ENCODE data around the gene MDFI. TPM values are rescaled to one million over a fixed set of nuclear protein-coding genes. Genes with fewer than 3 reads are reported as not detected.

Gene MDFI
- total RNA-seq, 4 donors from 2014 or later, result 0.26 to 1.1 TPM; not detected in 2

- ATAC-seq, result no peak
- Histone ChIP-seq H3K27me3 (peaks cover 0 to 3% (median 0%) of the 10 kb centered on the region in 3 donors), H3K4me1 (peaks cover 0 to 5% of the 10 kb centered on the region in 2 donors), H3K27ac (no peak overlapping the region), H3K9me3 (no peaks in the 10 kb centered on the region), H3K4me3 (no peak overlapping the region), H3K36me3 (no peaks in the 10 kb centered on the region)
- TF ChIP-seq POLR2A (IDR thresholded peaks at IDR 0.05) (no peak), CTCF (IDR thresholded peaks at IDR 0.05 in 4 of 5, conservative IDR thresholded peaks at IDR 0.05 in 1 of 5) (no peak)
- intact Hi-C loops (cut with DNase I; ENCODE audit: low total_unique reads), result no loop called here
- no peak for DNase-seq
- in situ Hi-C loops (cut with MboI; ENCODE audit: low sequenced_read_pairs in 4 of 4), result no loop called here
Measured at GRCh38 chr6:41626022-41626421, 12.2 kb upstream of the MDFI start.

GRCh38 chr6:41626917-41627316 is 11.4 kb upstream of the MDFI start:
- Histone ChIP-seq H3K36me3 (no peaks in the 10 kb centered on the region), H3K4me1 (peaks cover 0 to 5% of the 10 kb centered on the region in 2 donors), H3K27me3 (peaks cover 0 to 3% (median 0%) of the 10 kb centered on the region in 3 donors), H3K27ac (no peak overlapping the region), H3K9me3 (no peaks in the 10 kb centered on the region), H3K4me3 (no peak overlapping the region)
- in situ Hi-C loops (cut with MboI; ENCODE audit: low sequenced_read_pairs in 4 of 4) (no loop called here), intact Hi-C loops (cut with DNase I; ENCODE audit: low total_unique reads) (no loop called here)
- TF ChIP-seq POLR2A (IDR thresholded peaks at IDR 0.05) (no peak), CTCF (IDR thresholded peaks at IDR 0.05 in 4 of 5, conservative IDR thresholded peaks at IDR 0.05 in 1 of 5) (no peak)
- ATAC-seq, result no peak
- no peak for DNase-seq

GRCh38 chr6:41629128-41629527 is 9.1 kb upstream of the MDFI start:
- H3K9me3 ChIP-seq, result no peaks in the 10 kb centered on the region
- in situ Hi-C loops (cut with MboI; ENCODE audit: low sequenced_read_pairs in 4 of 4) (no loop called here), intact Hi-C loops (cut with DNase I; ENCODE audit: low total_unique reads) (no loop called here)
- H3K4me3 ChIP-seq, result no peak overlapping the region
- H3K27me3 ChIP-seq, result peaks cover 0 to 3% (median 0%) of the 10 kb centered on the region in 3 donors
- no peak for DNase-seq
- H3K27ac ChIP-seq, result no peak overlapping the region
- H3K36me3 ChIP-seq, result no peaks in the 10 kb centered on the region
- TF ChIP-seq POLR2A (IDR thresholded peaks at IDR 0.05), result no peak
- TF ChIP-seq CTCF (IDR thresholded peaks at IDR 0.05 in 4 of 5, conservative IDR thresholded peaks at IDR 0.05 in 1 of 5), result no peak
- peaks cover 0 to 5% of the 10 kb centered on the region in 2 donors for H3K4me1 ChIP-seq
- ATAC-seq, result no peak

GRCh38 chr6:41630069-41630468 is 8.2 kb upstream of the MDFI start:
- intact Hi-C loops (cut with DNase I; ENCODE audit: low total_unique reads), result no loop called here
- Histone ChIP-seq H3K4me1 (peaks cover 0 to 4% of the 10 kb centered on the region in 2 donors), H3K36me3 (no peaks in the 10 kb centered on the region), H3K9me3 (no peaks in the 10 kb centered on the region), H3K27me3 (peaks cover 0 to 3% (median 0%) of the 10 kb centered on the region in 3 donors), H3K4me3 (no peak overlapping the region), H3K27ac (no peak overlapping the region)
- TF ChIP-seq POLR2A (IDR thresholded peaks at IDR 0.05), result no peak
- TF ChIP-seq CTCF (IDR thresholded peaks at IDR 0.05 in 4 of 5, conservative IDR thresholded peaks at IDR 0.05 in 1 of 5), result no peak
- ATAC-seq (no peak), DNase-seq (no peak)
- in situ Hi-C loops (cut with MboI; ENCODE audit: low sequenced_read_pairs in 4 of 4), result no loop called here

GRCh38 chr6:41630946-41631345 is 7.3 kb upstream of the MDFI start:
- Histone ChIP-seq H3K4me3 (no peak overlapping the region), H3K36me3 (no peaks in the 10 kb centered on the region), H3K27me3 (peaks cover 0 to 3% (median 0%) of the 10 kb centered on the region in 3 donors), H3K4me1 (no peaks in the 10 kb centered on the region), H3K9me3 (no peaks in the 10 kb centered on the region), H3K27ac (no peak overlapping the region)
- in situ Hi-C loops (cut with MboI; ENCODE audit: low sequenced_read_pairs in 4 of 4), result no loop called here
- TF ChIP-seq CTCF (IDR thresholded peaks at IDR 0.05 in 4 of 5, conservative IDR thresholded peaks at IDR 0.05 in 1 of 5) (no peak), POLR2A (IDR thresholded peaks at IDR 0.05) (no peak)
- ATAC-seq (no peak), DNase-seq (no peak)
- intact Hi-C loops (cut with DNase I; ENCODE audit: low total_unique reads), result no loop called here
